Tibial nerve (tissue), 3 donors: ENCODE data around the gene KCNK4.

Experiments
- CTCF ChIP-seq, 5 experiments: fragments of 200-600 bp in 3 of 5; fragments of 450-650 bp in 2 of 5; sonication (generic) in 3 of 5; IDR thresholded peaks; one replicate each; pipeline ENCODE4 v1.5.1; 2016 to 2019; ENCODE audit warnings: antibody characterized with exemption in 5 of 5, mild to moderate bottlenecking in 3 of 5, moderate library complexity in 2 of 5
- POLR2A ChIP-seq, 2 donors: fragments of 450-650 bp; IDR thresholded peaks; one replicate each; pipeline ENCODE4 v1.6.1; 2017; ENCODE audit warnings: antibody characterized with exemption in 2 of 2, mild to moderate bottlenecking in 2 of 2, moderate library complexity in 2 of 2

GRCh38 chr11:64243236-64243854 lies 47.8 kb upstream of the KCNK4 start:
- TF ChIP-seq POLR2A (IDR thresholded peaks at IDR 0.05) (no peak), CTCF (IDR thresholded peaks at IDR 0.05) (no peak)
